GM21526 (cell line): ENCODE measurements around the gene NOB1.

Experiments
- ATAC-seq: cut with Tn5 transposase; IDR thresholded peaks from one replicate; pipeline ENCODE4 v1.9.1; 2021; ENCODE audit warnings: moderate library complexity; ENCODE audit not compliant: unreplicated experiment, low FRiP score

Gene NOB1

DNA sequence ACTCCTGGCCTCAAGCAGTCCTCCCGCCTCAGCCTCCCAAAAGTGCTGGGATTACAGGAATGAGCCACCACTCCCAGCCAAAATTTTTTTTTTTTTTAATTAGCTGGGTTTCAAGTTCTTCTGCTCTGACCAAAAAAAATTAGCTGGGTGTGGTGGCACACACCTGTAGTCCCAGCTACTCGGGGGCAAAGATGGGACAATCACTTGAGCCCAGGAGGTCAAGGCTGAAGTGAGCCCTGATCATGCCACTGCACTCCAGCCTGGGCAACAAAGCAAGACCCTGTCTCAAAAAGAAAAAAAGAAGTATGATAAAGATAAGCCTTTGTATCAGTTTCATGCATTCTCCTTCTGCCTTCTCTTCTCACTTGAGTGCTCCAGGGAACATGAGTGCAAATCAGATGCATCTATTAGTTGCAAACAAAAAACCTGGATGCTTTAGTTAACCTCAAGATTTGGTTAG lies 30.3 kb downstream of the NOB1 start:
- no peak for ATAC-seq

DNA sequence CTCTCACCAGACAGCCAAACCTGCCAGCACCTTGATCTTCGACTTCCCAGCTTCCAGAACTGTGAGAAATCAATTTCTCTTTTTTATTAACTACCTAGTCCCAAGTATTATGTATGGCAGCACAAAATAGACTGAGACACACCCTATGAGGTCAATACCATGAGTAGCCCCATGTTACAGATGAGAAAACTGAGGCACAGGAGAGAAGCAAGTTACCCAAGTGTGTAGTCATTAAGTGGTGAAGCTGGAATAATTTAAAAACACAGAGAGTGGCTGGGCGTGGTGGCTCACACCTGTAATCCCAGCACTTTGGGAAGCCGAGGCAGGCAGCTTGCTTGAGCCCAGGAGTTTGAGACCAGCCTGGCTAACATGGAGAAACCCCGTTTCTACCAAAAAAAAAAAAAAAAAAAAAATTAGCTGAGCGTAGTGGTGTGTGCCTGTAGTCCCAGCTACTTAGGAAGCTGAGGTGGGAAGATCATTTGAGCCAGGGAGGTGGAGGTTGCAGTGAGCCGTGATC lies 33.2 kb downstream of the NOB1 start:
- ATAC-seq: no peak

DNA sequence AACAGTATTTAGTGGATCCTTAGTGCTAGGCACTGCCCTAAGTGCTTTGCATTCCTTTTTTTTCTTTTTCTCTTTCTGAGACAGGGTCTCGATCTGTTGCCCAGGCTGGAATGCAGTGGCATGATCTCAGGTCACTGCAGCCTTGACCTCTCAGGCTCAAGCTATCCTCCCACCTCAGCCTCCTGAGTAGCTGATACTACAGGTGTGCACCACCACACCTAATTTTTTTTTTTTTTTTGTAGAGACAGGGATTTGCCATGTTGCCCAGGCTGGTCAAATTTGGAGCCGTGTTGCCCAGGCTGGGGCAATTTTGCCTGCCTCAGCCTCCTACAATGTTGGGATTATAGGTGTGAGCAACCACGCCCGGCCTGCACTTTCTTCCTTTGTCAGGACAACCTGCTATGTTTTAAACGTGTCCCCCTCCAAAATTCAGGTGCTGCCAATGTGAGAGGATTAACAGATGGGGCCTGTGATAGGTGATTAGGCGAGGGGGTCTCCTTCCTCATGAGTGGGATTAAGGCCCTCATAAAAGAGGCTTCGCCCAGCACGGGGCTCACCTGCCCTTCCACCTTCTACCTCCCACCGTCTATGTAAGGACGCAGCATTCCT lies 33.8 kb downstream of the NOB1 start:
- no peak for ATAC-seq

DNA sequence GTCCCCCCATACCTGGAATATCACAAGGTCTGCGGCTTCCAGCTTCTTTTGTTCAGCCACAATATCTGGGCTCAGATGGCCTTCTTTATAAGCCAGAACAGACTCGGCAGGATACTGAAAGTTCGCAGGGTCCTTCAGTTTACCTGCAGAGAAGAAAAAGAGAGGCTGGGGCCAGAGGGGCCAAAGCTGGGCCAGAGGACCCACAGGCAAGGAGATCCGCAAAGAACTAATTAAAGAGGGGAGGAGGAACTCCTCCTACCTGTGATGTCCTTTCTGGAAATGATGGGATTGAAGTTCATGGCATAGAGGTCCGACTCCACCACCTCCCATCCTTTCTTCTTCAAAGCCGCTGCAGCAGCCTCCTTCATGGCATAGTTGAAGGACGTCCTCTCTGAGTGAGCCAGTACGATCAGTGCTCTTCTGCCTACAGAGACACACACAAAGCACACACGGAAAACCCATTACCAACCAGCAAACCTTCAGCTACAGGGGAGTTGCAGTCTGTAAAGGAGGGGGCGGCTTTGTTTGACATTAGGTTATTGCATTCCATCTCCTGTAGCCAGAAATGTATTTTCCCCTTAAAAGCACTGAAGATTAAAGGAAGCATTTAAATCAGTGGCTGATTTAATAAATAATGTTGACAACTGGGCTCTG lies 36.5 kb downstream of the NOB1 start:
- ATAC-seq: no peak

DNA sequence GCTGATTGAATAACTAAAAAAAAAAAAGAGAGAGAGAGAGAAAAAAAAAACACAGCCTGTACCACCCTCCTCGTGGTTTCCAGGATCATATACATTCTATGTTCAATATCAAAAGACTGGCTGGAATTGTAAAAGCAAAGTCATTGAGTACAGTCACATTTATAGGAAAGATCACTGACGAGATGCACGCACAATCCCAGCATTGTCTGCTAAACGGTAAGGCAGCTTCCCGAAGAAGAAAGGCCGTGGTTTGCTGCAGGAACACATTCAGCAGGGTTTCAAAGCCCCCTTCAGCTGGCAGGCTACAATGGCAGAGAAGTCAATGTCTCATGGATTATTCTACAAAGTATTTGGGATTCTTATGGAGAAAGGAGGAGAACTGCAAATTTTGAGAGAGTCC lies 37.7 kb downstream of the NOB1 start:
- ATAC-seq: no peak

DNA sequence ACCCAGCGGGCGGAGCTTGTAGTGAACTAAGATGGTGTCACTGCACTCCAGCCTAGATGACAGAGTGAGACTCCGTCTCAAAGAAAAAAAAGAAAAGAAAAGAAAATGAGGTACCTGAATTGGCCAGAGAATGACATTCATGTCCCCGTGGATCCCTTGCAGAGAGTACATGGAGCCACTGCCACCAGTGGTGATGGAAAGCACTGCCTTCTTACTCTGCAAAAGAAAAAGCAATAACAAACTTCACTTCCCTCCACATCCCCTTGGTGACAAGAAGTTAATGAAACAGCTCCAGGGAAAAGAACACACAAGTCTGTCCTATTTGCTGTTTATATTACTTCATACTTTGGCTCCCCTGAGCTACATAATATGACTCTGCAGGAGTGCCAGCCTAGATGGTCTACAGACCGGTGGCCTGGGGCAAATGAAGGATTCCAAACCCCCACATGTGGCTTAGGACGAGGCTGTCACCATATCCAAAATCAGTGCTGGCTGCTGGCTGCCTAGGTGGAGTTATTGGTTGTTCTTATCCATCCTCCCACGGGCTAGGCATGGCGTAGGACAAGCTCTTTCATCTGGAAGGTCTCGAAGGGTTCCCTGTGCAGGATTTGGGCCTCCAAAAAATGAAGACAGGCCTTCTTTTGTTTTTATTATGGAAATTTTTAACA lies 41.7 kb downstream of the NOB1 start:
- ATAC-seq: no peak

DNA sequence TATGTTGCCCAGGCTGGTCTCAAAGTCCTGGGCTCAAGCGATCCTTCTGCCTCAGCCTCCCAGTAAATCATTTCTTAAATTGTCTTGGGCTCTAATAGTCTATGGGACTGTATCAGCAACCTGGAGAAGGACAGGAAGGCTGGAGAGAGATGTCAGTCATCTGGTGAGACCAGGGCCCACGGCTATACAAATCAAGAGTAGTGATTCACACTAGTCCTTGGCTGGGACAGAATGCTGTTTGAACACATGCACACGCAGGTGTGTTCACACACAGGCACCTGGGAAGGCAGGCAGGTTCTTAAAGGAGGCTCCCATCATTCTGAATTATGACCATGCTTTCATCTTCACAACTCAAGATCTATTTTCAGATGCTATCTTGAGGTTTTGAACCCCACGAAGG lies 42.4 kb downstream of the NOB1 start:
- ATAC-seq: no peak

DNA sequence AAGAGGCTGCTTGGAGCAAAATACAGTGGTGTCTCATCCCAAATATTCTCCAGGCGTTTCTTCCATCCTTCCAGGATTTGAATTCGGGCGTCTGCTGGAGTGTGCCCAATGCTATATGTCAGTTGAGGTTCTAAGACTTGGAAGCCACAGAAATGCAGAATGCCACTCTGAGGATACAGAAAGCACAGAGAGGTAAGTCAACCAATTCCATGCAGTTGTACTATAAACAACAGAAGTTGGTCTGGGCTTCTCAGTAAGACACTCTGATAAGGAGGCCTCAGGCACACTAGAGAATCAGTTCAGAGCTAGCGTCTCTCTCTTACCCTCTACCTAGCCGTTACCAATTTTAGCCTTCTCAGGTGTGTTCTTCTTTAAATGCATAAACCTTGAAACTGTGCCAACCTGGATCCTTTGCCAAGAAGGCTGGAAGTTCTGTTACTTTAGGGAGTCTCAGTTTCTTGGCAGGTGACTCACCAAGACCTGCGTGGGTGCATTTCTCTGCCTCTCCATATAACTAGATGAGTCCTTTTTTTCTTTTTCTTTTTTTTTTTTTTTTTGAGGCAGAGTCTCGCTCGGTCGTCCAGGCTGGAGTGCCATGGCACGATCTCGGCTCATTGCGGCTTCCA lies 43.5 kb downstream of the NOB1 start:
- ATAC-seq: no peak

DNA sequence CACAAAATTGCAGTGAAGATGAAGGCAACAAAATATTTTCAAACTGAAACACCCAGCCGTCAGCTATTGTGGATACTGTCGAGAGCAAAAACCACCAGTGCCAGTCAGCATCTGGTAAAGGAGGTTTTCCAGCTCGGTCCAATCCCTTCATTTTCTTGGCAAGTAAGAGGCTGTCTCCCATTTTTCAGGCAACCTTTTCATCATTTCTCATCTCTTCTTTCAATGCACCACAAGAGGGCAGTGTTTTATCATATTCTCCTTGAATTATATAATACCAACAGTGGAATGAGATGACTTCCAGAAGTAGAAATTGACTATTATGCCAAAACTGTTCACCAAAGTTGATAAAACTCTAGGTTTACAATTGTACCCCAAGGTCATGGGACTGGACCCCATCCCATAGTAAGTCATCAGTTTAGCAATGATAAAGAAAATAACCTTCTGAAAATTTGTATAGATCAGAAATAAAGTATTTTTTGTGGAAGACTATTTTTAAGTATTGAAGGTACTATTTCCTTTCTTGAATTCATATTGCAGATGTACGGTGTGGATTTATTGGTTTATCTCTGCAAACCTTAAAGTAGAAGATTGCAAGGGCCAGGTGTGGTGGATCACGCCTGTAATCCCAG lies 45.2 kb downstream of the NOB1 start:
- no peak for ATAC-seq

DNA sequence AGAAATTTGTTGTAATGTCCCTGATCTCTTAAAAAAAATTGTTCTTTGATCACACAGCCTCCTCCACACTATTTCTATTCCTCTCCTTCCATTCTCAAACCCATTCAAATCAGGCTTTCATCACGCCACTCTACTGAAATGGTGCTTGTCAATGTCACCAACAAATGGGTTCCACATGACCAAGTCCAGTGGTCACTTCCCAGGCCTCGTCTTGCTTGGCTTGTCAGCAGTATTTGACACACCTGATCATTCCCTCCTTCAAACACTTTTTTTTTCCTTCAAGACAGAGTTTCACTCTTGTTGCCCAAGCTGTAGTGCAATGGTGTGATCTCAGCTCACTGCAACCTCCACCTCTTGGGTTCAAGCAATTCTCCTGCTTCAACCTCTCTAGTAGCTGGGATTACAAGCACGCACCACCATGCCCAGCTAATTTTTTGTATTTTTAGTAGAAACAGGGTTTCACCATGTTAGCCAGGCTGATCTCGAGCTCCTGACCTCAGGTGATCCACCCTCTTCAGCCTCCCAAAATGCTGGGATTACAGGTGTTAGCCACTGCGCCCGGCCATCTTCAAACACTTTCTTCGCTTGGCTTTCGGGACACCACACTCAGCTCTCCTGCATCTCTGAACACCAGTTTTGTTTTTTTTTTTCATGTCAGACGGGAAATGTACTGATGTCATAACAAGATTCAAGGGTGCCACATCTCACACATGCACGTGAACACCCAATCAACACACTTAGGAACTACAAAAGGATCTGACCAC lies 46.6 kb downstream of the NOB1 start:
- no peak for ATAC-seq

DNA sequence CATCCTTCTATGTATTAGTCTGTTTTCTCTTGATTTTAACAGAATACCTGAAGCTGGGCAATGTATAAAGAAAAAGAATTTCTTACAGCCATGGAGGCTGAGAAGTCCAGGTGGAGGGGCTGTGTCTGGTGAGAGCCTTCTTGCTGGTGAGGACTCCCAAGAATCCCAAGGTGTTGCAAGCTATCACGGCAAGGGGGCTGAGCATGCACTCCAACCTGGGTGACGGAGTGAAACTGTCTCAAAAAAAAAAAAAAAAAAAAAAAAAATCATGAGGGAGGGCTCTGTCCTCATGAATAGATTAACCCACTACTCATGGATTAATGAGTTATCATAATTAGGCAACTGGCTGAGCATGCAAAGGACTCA lies 47.8 kb downstream of the NOB1 start:
- no peak for ATAC-seq

DNA sequence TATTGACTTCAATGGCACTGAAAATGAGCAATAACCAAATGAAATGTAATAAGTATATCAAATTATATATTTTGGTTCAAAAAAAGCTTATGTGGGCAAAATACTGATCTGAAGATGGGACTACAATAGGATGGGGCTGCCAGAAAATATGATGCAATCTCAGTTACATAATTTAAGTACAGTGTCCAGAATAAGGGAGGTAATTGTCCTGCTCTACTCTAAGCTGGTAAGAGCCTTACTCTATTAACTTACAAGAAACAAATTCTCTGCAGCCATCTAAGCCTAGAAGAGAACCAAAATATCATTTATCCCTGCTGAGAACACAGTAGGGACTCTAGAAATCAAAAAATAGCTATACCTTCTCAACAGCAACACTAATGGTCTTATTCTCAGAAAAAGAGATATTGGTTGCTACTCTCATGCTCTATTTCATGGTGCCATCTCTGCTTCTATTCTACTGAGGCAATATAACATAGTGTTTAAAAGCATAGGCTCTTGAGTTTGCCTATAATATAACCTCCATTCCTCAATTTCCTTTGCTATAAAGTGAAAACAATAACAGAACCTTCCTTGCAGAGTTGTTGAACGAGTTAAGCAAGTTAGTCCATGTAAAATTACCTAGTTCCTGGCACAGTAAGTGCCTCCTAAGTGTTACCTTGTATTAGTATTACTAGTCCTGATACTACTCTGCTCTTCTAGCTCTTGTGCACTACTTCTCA lies 48.3 kb downstream of the NOB1 start:
- ATAC-seq: no peak

DNA sequence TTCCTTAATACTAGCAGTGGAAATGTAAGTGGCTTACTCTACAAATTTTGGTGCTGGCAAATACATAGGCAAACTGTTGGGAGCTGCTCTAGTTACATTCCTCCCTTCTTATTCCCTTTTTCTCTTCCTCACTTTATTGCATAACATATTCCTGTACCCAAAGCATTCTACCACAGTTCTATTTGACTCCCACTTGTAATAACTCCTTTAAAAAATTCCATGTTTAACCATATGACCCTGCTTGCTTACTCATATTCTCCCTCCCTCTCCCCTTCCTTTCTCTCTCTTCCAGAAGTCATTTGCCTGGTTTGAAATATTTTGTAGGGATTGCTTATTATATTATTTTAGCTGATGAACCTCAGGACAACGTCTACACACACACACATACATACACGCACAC lies 51.1 kb downstream of the NOB1 start:
- ATAC-seq: no peak

DNA sequence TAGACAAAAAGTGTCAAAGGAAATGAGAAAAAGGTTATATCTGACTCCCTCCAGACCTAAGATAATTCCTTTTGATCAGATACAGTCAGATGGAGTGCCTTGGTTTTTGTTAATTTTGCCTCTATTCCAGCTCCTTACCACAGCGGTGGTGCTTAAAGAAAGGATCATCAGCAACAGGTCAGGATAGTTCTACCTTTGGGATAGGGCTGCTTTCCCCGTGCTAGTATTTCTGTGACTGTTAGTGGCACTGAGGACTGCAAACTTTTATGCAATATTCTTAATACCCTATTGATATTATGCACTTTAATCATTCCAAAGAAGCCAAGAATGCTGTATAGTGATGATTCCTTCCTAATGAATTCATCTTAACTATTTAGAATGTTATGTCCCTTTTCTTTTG lies 52.9 kb downstream of the NOB1 start:
- ATAC-seq: no peak

DNA sequence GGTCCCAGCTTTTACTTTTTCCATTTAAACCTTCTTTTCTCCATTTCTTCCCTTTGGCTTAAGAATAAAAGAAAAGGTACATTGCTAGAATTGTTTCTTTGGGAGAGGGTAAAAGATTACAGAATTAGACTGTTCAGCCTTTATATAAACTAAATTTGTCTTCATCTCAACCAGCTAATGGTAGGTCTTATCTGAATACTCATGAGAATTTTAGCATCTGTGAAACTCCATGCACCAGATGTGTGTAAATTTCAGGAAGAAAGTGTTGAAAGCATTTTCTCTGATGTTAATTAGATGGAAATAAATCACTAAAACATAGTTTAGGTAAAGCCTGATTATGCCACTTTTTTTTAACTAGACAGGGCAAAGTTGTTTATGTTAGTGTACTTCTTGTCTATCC lies 53.3 kb downstream of the NOB1 start:
- ATAC-seq: no peak

DNA sequence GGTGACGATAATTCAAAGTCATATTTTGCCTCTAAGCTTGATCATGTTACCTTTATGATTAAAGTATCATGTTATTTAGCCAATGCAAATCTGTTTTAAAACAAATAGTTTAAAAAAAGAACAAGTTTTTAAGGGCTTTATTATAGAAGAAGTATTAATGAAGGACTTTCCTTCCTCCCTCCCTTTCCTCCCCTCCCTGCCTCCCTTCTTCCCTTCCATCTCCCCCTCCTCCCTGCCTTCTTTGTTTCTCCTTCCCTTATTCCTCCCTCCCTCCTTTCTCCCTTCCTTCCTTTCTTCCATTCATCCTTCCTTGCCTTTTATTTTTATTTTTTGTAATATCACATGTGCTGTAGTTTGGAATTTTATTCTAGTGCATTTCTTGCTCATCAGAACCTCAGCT lies 54.8 kb downstream of the NOB1 start:
- no peak for ATAC-seq

DNA sequence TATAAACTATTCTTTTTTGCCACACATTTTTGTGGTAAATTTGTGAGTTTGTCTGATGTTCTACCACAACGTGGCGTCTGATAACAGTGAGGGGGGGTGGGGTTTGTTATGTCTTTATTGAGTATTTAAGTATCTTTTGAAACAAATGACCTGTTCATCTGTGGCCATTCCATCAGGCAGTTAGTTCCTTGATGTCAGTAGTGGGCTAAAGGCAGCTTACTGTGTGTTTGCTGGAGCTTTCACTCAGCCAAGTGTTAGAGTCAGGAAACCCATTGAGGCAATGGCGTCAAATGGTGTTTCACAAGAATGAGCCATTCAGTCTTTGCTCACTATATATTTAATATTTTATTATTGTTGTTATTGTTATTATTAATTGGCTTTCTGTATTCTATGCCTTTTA lies 56.3 kb downstream of the NOB1 start:
- ATAC-seq: no peak

DNA sequence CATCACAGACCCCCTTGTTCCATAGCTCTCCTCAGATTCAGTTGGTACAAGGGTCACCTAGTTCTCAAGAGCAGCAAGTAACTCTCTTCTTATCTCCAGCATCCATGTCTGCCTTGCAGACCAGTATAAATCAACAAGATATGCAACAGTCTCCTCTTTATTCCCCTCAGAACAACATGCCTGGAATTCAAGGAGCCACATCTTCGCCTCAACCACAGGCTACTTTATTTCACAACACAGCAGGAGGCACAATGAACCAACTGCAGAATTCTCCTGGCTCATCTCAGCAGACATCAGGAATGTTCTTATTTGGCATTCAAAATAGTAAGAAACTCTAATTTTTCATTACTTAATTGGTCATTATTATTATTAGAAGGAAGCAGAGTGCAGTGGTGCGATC lies 60.8 kb downstream of the NOB1 start:
- no peak for ATAC-seq

DNA sequence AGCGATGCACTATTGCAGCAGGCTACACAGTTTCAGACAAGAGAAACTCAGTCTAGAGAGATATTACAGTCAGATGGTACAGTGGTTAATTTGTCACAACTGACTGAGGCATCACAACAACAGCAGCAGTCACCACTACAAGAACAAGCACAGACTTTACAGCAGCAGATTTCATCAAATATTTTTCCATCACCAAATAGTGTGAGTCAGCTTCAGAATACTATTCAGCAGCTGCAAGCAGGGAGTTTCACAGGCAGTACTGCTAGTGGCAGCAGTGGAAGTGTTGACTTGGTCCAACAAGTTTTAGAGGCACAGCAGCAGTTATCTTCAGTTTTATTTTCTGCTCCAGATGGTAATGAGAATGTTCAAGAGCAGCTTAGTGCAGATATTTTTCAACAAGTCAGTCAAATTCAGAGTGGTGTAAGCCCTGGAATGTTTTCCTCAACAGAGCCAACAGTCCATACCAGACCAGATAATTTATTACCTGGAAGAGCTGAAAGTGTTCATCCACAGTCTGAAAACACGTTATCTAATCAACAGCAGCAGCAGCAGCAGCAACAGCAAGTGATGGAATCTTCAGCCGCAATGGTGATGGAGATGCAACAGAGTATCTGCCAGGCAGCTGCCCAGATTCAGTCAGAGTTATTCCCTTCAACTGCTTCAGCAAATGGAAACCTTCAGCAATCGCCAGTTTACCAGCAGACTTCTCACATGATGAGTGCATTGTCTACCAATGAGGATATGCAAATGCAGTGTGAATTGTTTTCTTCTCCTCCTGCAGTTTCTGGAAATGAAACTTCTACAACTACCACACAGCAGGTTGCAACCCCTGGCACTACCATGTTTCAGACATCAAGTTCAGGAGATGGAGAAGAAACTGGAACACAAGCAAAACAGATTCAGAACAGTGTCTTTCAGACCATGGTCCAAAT lies 62.5 kb downstream of the NOB1 start:
- no peak for ATAC-seq
